HEK293 (cell line): ENCODE data around the gene TSPAN17.

ENCODE experiments used
- CTCF ChIA-PET: fragments of 350-600 bp; formaldehyde crosslinking; extraction: SDS; loops from one replicate; lab custom pipeline; 2021; ENCODE audit warnings: antibody characterized with exemption; lab: Yijun Ruan, JAX
- POLR2A ChIA-PET: fragments of 300-600 bp; formaldehyde crosslinking; extraction: SDS; loops from one replicate; lab custom pipeline; 2020; ENCODE audit warnings: antibody characterized with exemption, inconsistent platforms; lab: Yijun Ruan, JAX
- H3K27ac ChIP-seq: fragments of 200-500 bp; sonication (Bioruptor generic); 2 replicates; pipeline ENCODE4 v1.5.1; 2014; ENCODE audit warnings: low read depth, low read length, control low read depth, inconsistent platforms; ENCODE audit errors: extremely low read depth
- H3K36me3 ChIP-seq, 2 experiments: fragments of 200-500 bp in 1 of 2; sonication (Bioruptor generic) in 1 of 2; 1 replicate in 1 of 2; 2 replicates in 1 of 2; pipeline ENCODE4 v1.5.1; 2014 to 2017; ENCODE audit warnings: inconsistent platforms in 2 of 2, low read length in 2 of 2; ENCODE audit not compliant: control insufficient read depth in 2 of 2, insufficient read depth in 1 of 2
- H3K4me1 ChIP-seq: fragments of 200-500 bp; sonication (Bioruptor generic); 2 replicates; pipeline ENCODE4 v1.5.1; 2014; ENCODE audit warnings: mild to moderate bottlenecking, low read length, inconsistent platforms; ENCODE audit not compliant: control insufficient read depth, insufficient read depth
- H3K4me3 ChIP-seq: 2 replicates; pipeline ENCODE4 v1.5.1; 2011; ENCODE audit warnings: low read depth, mild to moderate bottlenecking, control low read depth, low read length, moderate library complexity
- H3K9me3 ChIP-seq: fragments of 200-500 bp; sonication (Bioruptor generic); 2 replicates; pipeline ENCODE4 v1.5.1; 2014; ENCODE audit warnings: low read depth, low read length, inconsistent platforms; ENCODE audit not compliant: control insufficient read depth, insufficient read depth
- CTCF ChIP-seq: fragments of 450-650 bp; formaldehyde crosslinking; IDR thresholded peaks from 2 replicates; pipeline ENCODE4 v1.5.1; 2016; ENCODE audit warnings: missing biosample characterization, missing genetic modification characterization
- GFI1B ChIP-seq: fragments of 450-650 bp; formaldehyde crosslinking; IDR thresholded peaks from 2 replicates; pipeline ENCODE4 v1.5.1; 2016; ENCODE audit warnings: missing biosample characterization, missing genetic modification characterization
- GLIS1 ChIP-seq: fragments of 450-650 bp; formaldehyde crosslinking; IDR thresholded peaks from 2 replicates; pipeline ENCODE4 v1.5.1; 2016; ENCODE audit warnings: missing biosample characterization, missing genetic modification characterization
- REPIN1 ChIP-seq: fragments of 450-650 bp; formaldehyde crosslinking; IDR thresholded peaks from 2 replicates; pipeline ENCODE4 v1.5.1; 2017; ENCODE audit warnings: missing biosample characterization, missing genetic modification characterization, low read depth
- REST ChIP-seq: fragments of 450-650 bp; formaldehyde crosslinking; IDR thresholded peaks from 2 replicates; pipeline ENCODE4 v1.5.1; 2016; ENCODE audit warnings: missing biosample characterization, missing genetic modification characterization
- ZBTB17 ChIP-seq: fragments of 450-650 bp; formaldehyde crosslinking; IDR thresholded peaks from 2 replicates; pipeline ENCODE4 v1.5.1; 2016; ENCODE audit warnings: missing biosample characterization, missing genetic modification characterization
- ZNF10 ChIP-seq: fragments of 450-650 bp; formaldehyde crosslinking; IDR thresholded peaks from 2 replicates; pipeline ENCODE4 v1.5.1; 2017; ENCODE audit warnings: missing biosample characterization, missing genetic modification characterization
- ZNF121 ChIP-seq: fragments of 450-650 bp; formaldehyde crosslinking; IDR thresholded peaks from 2 replicates; pipeline ENCODE4 v1.5.1; 2016; ENCODE audit warnings: missing biosample characterization, missing genetic modification characterization
- ZNF148 ChIP-seq: fragments of 450-650 bp; formaldehyde crosslinking; IDR thresholded peaks from 2 replicates; pipeline ENCODE4 v1.5.0; 2017; ENCODE audit warnings: missing biosample characterization, missing genetic modification characterization, borderline replicate concordance
- ZNF362 ChIP-seq: fragments of 450-650 bp; formaldehyde crosslinking; IDR thresholded peaks from 2 replicates; pipeline ENCODE4 v1.5.1; 2016; ENCODE audit warnings: missing biosample characterization, missing genetic modification characterization
- ZNF404 ChIP-seq: fragments of 450-650 bp; formaldehyde crosslinking; IDR thresholded peaks from 2 replicates; pipeline ENCODE4 v1.5.1; 2017; ENCODE audit warnings: missing biosample characterization, missing genetic modification characterization
- ZNF416 ChIP-seq: fragments of 450-650 bp; formaldehyde crosslinking; IDR thresholded peaks from 2 replicates; pipeline ENCODE4 v1.5.1; 2016; ENCODE audit warnings: missing biosample characterization, missing genetic modification characterization
- ZNF555 ChIP-seq: fragments of 450-650 bp; formaldehyde crosslinking; conservative IDR thresholded peaks from 2 replicates; pipeline ENCODE4 v1.5.1; 2017; ENCODE audit warnings: missing biosample characterization, mild to moderate bottlenecking, missing genetic modification characterization, inconsistent platforms
- ZNF560 ChIP-seq: fragments of 450-650 bp; formaldehyde crosslinking; IDR thresholded peaks from 2 replicates; pipeline ENCODE4 v1.5.1; 2017; ENCODE audit warnings: missing biosample characterization, missing genetic modification characterization, borderline replicate concordance
- ZNF600 ChIP-seq: fragments of 450-650 bp; formaldehyde crosslinking; IDR thresholded peaks from 2 replicates; pipeline ENCODE4 v1.5.1; 2016; ENCODE audit warnings: missing biosample characterization, missing genetic modification characterization
- ZNF626 ChIP-seq: fragments of 450-650 bp; sonication (Bioruptor Pico); formaldehyde crosslinking; IDR thresholded peaks from 2 replicates; pipeline ENCODE4 v1.5.1; 2018; ENCODE audit warnings: missing biosample characterization, missing genetic modification characterization, inconsistent platforms
- ZNF660 ChIP-seq: fragments of 450-650 bp; IDR thresholded peaks from 2 replicates; pipeline ENCODE4 v1.5.1; 2018; ENCODE audit warnings: missing biosample characterization, mild to moderate bottlenecking, missing genetic modification characterization
- ZNF776 ChIP-seq: fragments of 450-650 bp; formaldehyde crosslinking; IDR thresholded peaks from 2 replicates; pipeline ENCODE4 v1.5.0; 2017; ENCODE audit warnings: missing biosample characterization, missing genetic modification characterization, borderline replicate concordance

The TSPAN17 gene

GRCh38 chr5:176658007-176658599, 10.8 kb downstream of the TSPAN17 start (continued):
- TF ChIP-seq ZBTB17 (tag by site-specific recombination), result peak; percentile 17; the same call in 1 of the 2 replicates
- TF ChIP-seq ZNF404 (tag by site-specific recombination), result no peak
- no peak for TF ChIP-seq ZNF776 (tag by site-specific recombination)
- no peak for TF ChIP-seq ZNF626
- no peak for TF ChIP-seq ZNF148 (tag by site-specific recombination)
- TF ChIP-seq CTCF (tag by site-specific recombination), result peak; percentile 87
- TF ChIP-seq ZNF121 (tag by site-specific recombination), result no peak
- no peak for TF ChIP-seq ZNF362
- TF ChIP-seq ZNF660 (tag by site-specific recombination), result 0 out of 2 replicates have a peak, but pooled peaks have one; percentile 37
- TF ChIP-seq ZNF600 (tag by site-specific recombination), result peak; percentile 69
- no peak for TF ChIP-seq REPIN1 (tag by site-specific recombination)
- 0 out of 2 replicates have a peak, but pooled peaks have one; percentile 8 for TF ChIP-seq GLIS1 (tag by site-specific recombination)

GRCh38 chr5:176658817-176659511, 11.7 kb downstream of the TSPAN17 start:
- Histone ChIP-seq H3K9me3 (no peaks in the 10 kb centered on the region), H3K4me1 (no peaks in the 10 kb centered on the region), H3K36me3 (peaks cover 0 to 5% of the 10 kb centered on the region in 2 experiments; a peak in 1 of 3 replicates), H3K27ac (no peak overlapping the region), H3K4me3 (no peak overlapping the region)
- CTCF ChIA-PET, result interaction anchor here (0.6 to 3.7 kb wide), 18 partner anchors 9 to 1908 kb away, joined by 3 to 78 read pairs (median 4); no protein-coding TSS in a partner anchor
- TF ChIP-seq ZNF560 (no peak), ZNF10 (tag by site-specific recombination) (no peak), GFI1B (tag by site-specific recombination) (no peak), REST (no peak), ZNF600 (tag by site-specific recombination) (no peak), ZNF416 (no peak), CTCF (tag by site-specific recombination) (no peak), ZNF555 (no peak)
- POLR2A ChIA-PET, result no interaction called here
